ENCODE measurements around the gene SHOC2. TPM values are rescaled to one million over a fixed set of nuclear protein-coding genes. Genes with fewer than 3 reads are reported as not detected.

SHOC2 gene
- total and polyA plus RNA-seq, 2 donors (not counting 1 experiment from before 2014, with no cell fraction given): 45.3 to 83.6 TPM

DNA sequence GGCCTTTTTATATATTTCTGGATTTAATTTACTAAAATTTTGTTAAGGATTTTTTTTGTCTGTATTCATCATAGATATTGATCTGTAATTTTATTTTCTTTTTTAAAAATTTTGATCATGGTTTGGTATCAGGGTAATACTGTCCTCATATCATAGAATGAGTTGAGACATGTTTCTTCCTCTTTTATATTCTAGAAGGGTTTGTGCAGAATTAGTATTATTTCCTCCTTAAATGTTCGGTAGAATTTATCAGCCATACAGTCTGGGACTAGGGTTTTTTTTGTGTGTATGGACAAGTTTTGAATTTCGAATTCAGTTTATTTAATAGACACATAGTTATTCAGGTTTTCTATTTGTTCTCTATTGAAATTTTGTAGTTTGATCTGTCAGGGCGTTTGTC, 54.0 kb downstream of the SHOC2 start:
- Histone ChIP-seq H3K4me2 (ENCODE audit: extremely low read depth, insufficient read depth, low read length) (no peak overlapping the region), H3K79me2 (ENCODE audit: control insufficient read depth, insufficient read depth, low read length) (peaks cover 36% of the 10 kb centered on the region), H3K36me3 (ENCODE audit: control insufficient read depth, insufficient read depth, low read length) (no peaks in the 10 kb centered on the region), H3K9me3 (ENCODE audit: control insufficient read depth, insufficient read depth, low read depth, low read length) (no peaks in the 10 kb centered on the region), H2AFZ (ENCODE audit: low read length) (no peak overlapping the region), H3K9ac (ENCODE audit: insufficient read depth, low read length) (no peak overlapping the region), H3K4me3 (replicated peaks in 1 of 4; ENCODE audit: control extremely low read depth in 1 of 4, insufficient read depth in 1 of 4, low read depth in 3 of 4, low read length in 4 of 4) (no peak overlapping the region), H3K4me1 (ENCODE audit: control insufficient read depth, extremely low read depth, insufficient read depth, low read length) (no peaks in the 10 kb centered on the region), H3K27ac (ENCODE audit: insufficient read depth, low read length) (no peak overlapping the region), H4K20me1 (ENCODE audit: control insufficient read depth, extremely low read depth, insufficient read depth, low read length) (no peaks in the 10 kb centered on the region), H3K27me3 (ENCODE audit: control insufficient read depth, insufficient read depth, low read length) (no peaks in the 10 kb centered on the region)
- no peak for DNase-seq (ENCODE audit: low read depth in 2 of 2)
- TF ChIP-seq, protein P1, sequence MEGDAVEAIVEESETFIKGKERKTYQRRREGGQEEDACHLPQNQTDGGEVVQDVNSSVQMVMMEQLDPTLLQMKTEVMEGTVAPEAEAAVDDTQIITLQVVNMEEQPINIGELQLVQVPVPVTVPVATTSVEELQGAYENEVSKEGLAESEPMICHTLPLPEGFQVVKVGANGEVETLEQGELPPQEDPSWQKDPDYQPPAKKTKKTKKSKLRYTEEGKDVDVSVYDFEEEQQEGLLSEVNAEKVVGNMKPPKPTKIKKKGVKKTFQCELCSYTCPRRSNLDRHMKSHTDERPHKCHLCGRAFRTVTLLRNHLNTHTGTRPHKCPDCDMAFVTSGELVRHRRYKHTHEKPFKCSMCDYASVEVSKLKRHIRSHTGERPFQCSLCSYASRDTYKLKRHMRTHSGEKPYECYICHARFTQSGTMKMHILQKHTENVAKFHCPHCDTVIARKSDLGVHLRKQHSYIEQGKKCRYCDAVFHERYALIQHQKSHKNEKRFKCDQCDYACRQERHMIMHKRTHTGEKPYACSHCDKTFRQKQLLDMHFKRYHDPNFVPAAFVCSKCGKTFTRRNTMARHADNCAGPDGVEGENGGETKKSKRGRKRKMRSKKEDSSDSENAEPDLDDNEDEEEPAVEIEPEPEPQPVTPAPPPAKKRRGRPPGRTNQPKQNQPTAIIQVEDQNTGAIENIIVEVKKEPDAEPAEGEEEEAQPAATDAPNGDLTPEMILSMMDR (conservative IDR thresholded peaks at IDR 0.05 in 1 of 2, IDR thresholded peaks at IDR 0.05 in 1 of 2; ENCODE audit: low read depth in 1 of 2, low read length in 2 of 2): no peak
- no peak for TF ChIP-seq EZH2 (IDR thresholded peaks at IDR 0.05; ENCODE audit: low read length, missing control alignments)

DNA sequence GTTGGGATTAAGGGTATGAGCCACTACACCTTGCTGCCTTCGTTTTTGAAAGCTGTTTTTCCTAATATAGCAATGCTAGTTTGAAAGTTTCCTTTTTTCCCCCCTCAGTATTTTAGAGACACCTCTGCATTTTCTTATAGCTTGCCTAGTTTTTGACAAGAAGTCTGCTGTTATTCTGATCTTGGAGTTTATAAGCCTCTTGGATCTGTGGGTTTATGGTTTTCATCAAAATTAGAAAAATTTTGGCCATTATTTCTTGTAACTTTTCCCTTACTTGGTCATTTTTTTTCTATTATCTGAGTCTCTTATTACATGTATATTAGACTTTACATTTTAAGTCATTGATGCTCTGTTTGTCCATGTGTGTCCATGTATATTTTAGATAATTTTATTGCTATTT, 57.2 kb downstream of the SHOC2 start:
- H2AFZ ChIP-seq (ENCODE audit: low read length): no peak overlapping the region
- no peaks in the 10 kb centered on the region for H4K20me1 ChIP-seq (ENCODE audit: control insufficient read depth, extremely low read depth, insufficient read depth, low read length)
- H3K4me3 ChIP-seq (replicated peaks in 1 of 4; ENCODE audit: control extremely low read depth in 1 of 4, insufficient read depth in 1 of 4, low read depth in 3 of 4, low read length in 4 of 4): no peak overlapping the region
- H3K9ac ChIP-seq (ENCODE audit: insufficient read depth, low read length): no peak overlapping the region
- no peak for DNase-seq (ENCODE audit: low read depth in 2 of 2)
- no peak overlapping the region for H3K4me2 ChIP-seq (ENCODE audit: extremely low read depth, insufficient read depth, low read length)
- no peaks in the 10 kb centered on the region for H3K27me3 ChIP-seq (ENCODE audit: control insufficient read depth, insufficient read depth, low read length)
- H3K79me2 ChIP-seq (ENCODE audit: control insufficient read depth, insufficient read depth, low read length): peaks cover 30% of the 10 kb centered on the region
- no peaks in the 10 kb centered on the region for H3K36me3 ChIP-seq (ENCODE audit: control insufficient read depth, insufficient read depth, low read length)
- TF ChIP-seq, protein P1 (conservative IDR thresholded peaks at IDR 0.05 in 1 of 2, IDR thresholded peaks at IDR 0.05 in 1 of 2; ENCODE audit: low read depth in 1 of 2, low read length in 2 of 2): no peak
- no peak for TF ChIP-seq EZH2 (IDR thresholded peaks at IDR 0.05; ENCODE audit: low read length, missing control alignments)
- H3K9me3 ChIP-seq (ENCODE audit: control insufficient read depth, insufficient read depth, low read depth, low read length): no peaks in the 10 kb centered on the region
- H3K4me1 ChIP-seq (ENCODE audit: control insufficient read depth, extremely low read depth, insufficient read depth, low read length): no peaks in the 10 kb centered on the region
- no peak overlapping the region for H3K27ac ChIP-seq (ENCODE audit: insufficient read depth, low read length)

DNA sequence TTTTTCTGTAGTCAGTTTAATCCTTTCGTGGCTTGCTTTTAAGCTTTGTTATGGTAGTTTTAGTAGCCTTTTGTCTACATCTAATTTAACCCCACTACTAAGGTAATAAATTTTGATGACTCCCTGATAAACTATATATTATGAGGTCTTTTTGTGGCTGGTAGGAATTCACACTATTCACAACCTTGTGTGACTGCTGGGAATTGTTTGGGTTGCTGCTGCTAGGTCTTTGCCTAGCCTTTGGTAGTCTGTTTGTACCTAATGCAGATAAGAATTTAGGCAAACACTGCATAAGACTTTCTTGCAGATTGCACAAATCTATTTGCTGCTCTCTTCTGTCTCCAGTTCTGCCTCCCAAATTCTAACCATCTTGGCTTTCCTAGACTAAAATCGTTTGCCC, 58.3 kb downstream of the SHOC2 start:
- Histone ChIP-seq H3K4me1 (ENCODE audit: control insufficient read depth, extremely low read depth, insufficient read depth, low read length) (no peaks in the 10 kb centered on the region), H3K9me3 (ENCODE audit: control insufficient read depth, insufficient read depth, low read depth, low read length) (no peaks in the 10 kb centered on the region), H3K4me2 (ENCODE audit: extremely low read depth, insufficient read depth, low read length) (no peak overlapping the region), H3K27ac (ENCODE audit: insufficient read depth, low read length) (no peak overlapping the region), H3K27me3 (ENCODE audit: control insufficient read depth, insufficient read depth, low read length) (no peaks in the 10 kb centered on the region), H2AFZ (ENCODE audit: low read length) (no peak overlapping the region), H3K4me3 (replicated peaks in 1 of 4; ENCODE audit: control extremely low read depth in 1 of 4, insufficient read depth in 1 of 4, low read depth in 3 of 4, low read length in 4 of 4) (no peak overlapping the region), H3K36me3 (ENCODE audit: control insufficient read depth, insufficient read depth, low read length) (no peaks in the 10 kb centered on the region), H3K79me2 (ENCODE audit: control insufficient read depth, insufficient read depth, low read length) (peaks cover 26% of the 10 kb centered on the region), H4K20me1 (ENCODE audit: control insufficient read depth, extremely low read depth, insufficient read depth, low read length) (no peaks in the 10 kb centered on the region), H3K9ac (ENCODE audit: insufficient read depth, low read length) (no peak overlapping the region)
- no peak for TF ChIP-seq EZH2 (IDR thresholded peaks at IDR 0.05; ENCODE audit: low read length, missing control alignments)
- TF ChIP-seq, protein P1 (conservative IDR thresholded peaks at IDR 0.05 in 1 of 2, IDR thresholded peaks at IDR 0.05 in 1 of 2; ENCODE audit: low read depth in 1 of 2, low read length in 2 of 2): no peak
- DNase-seq (ENCODE audit: low read depth in 2 of 2): peak in 1 of 2 donors; percentile 74
